Measurements from ENCODE around the gene GNL2.
"Not testable (repeated sequence)": the region's sequence is repeated elsewhere in the genome, so short reads cannot be mapped to it uniquely, and the experiment has no call there.

The GNL2 gene

GRCh38 chr1:37533317-37534093 lies 62.2 kb downstream of the GNL2 start:
- no peaks in the 10 kb centered on the region for H3K9me3 ChIP-seq (ENCODE audit: insufficient read depth, low read length)
- no peaks in the 10 kb centered on the region for H3K27me3 ChIP-seq (ENCODE audit: low read depth, low read length)
- no peaks in the 10 kb centered on the region for H3K4me1 ChIP-seq (ENCODE audit: low read length)
- H4K20me1 ChIP-seq (ENCODE audit: insufficient read depth, low read length) = no peaks in the 10 kb centered on the region
- TF ChIP-seq CTCF (IDR thresholded peaks at IDR 0.05; ENCODE audit: low read depth, low read length) = no peak
- TF ChIP-seq EZH2phosphoT487 (IDR thresholded peaks at IDR 0.05; ENCODE audit: low read depth) = no peak
- H3K27ac ChIP-seq (ENCODE audit: low read length) = no peak overlapping the region
- H3K4me3 ChIP-seq (ENCODE audit: low read length) = no peak overlapping the region
- H3K4me2 ChIP-seq (ENCODE audit: low read length) = no peak overlapping the region
- H3K36me3 ChIP-seq (replicated peaks; ENCODE audit: low read depth, low read length) = peaks cover 13% of the 10 kb centered on the region
- H2AFZ ChIP-seq (ENCODE audit: low read depth, low read length) = no peak overlapping the region
- H3K9ac ChIP-seq (ENCODE audit: low read length) = no peak overlapping the region
- H3K79me2 ChIP-seq (ENCODE audit: low read length) = no peaks in the 10 kb centered on the region

- not testable (repeated sequence) for H3K9me3 ChIP-seq (ENCODE audit: insufficient read depth, low read length); H2AFZ ChIP-seq (ENCODE audit: low read depth, low read length); H3K9ac ChIP-seq (ENCODE audit: low read length); H4K20me1 ChIP-seq (ENCODE audit: insufficient read depth, low read length); H3K27ac ChIP-seq (ENCODE audit: low read length); H3K4me3 ChIP-seq (ENCODE audit: low read length); H3K4me2 ChIP-seq (ENCODE audit: low read length); H3K36me3 ChIP-seq (replicated peaks; ENCODE audit: low read depth, low read length); H3K4me1 ChIP-seq (ENCODE audit: low read length); H3K27me3 ChIP-seq (ENCODE audit: low read depth, low read length); H3K79me2 ChIP-seq (ENCODE audit: low read length)
Observed at GRCh38 chr1:37532418-37533156, 63.1 kb downstream of the GNL2 start.

- not testable (repeated sequence) for H3K9ac ChIP-seq (ENCODE audit: low read length); H3K4me2 ChIP-seq (ENCODE audit: low read length)
Observed at GRCh38 chr1:37529888-37530287, 65.8 kb downstream of the GNL2 start.

GRCh38 chr1:37519613-37520012 lies 76.1 kb downstream of the GNL2 start:
- H3K36me3 ChIP-seq (replicated peaks; ENCODE audit: low read depth, low read length) = no peaks in the 10 kb centered on the region
- no peaks in the 10 kb centered on the region for H3K27me3 ChIP-seq (ENCODE audit: low read depth, low read length)
- H3K9ac ChIP-seq (ENCODE audit: low read length) = no peak overlapping the region
- TF ChIP-seq CTCF (IDR thresholded peaks at IDR 0.05; ENCODE audit: low read depth, low read length) (no peak), EZH2phosphoT487 (IDR thresholded peaks at IDR 0.05; ENCODE audit: low read depth) (no peak)
- no peaks in the 10 kb centered on the region for H3K79me2 ChIP-seq (ENCODE audit: low read length)
- no peaks in the 10 kb centered on the region for H4K20me1 ChIP-seq (ENCODE audit: insufficient read depth, low read length)
- no peak overlapping the region for H3K4me2 ChIP-seq (ENCODE audit: low read length)
- no peaks in the 10 kb centered on the region for H3K9me3 ChIP-seq (ENCODE audit: insufficient read depth, low read length)
- no peak overlapping the region for H2AFZ ChIP-seq (ENCODE audit: low read depth, low read length)
- H3K27ac ChIP-seq (ENCODE audit: low read length) = no peak overlapping the region
- H3K4me3 ChIP-seq (ENCODE audit: low read length) = no peak overlapping the region
- H3K4me1 ChIP-seq (ENCODE audit: low read length) = peaks cover 4% of the 10 kb centered on the region; the same call in 1 of the 2 replicates

More at GRCh38 chr1:37529888-37530287, 65.8 kb downstream of the GNL2 start:
- H3K4me1 ChIP-seq (ENCODE audit: low read length); H2AFZ ChIP-seq (ENCODE audit: low read depth, low read length); H3K9me3 ChIP-seq (ENCODE audit: insufficient read depth, low read length); H3K36me3 ChIP-seq (replicated peaks; ENCODE audit: low read depth, low read length); H4K20me1 ChIP-seq (ENCODE audit: insufficient read depth, low read length); H3K27me3 ChIP-seq (ENCODE audit: low read depth, low read length); H3K4me3 ChIP-seq (ENCODE audit: low read length); H3K79me2 ChIP-seq (ENCODE audit: low read length); H3K27ac ChIP-seq (ENCODE audit: low read length): not testable (repeated sequence)

- not testable (repeated sequence) for H3K79me2 ChIP-seq (ENCODE audit: low read length); H3K9ac ChIP-seq (ENCODE audit: low read length); H3K4me1 ChIP-seq (ENCODE audit: low read length); H4K20me1 ChIP-seq (ENCODE audit: insufficient read depth, low read length); H3K27ac ChIP-seq (ENCODE audit: low read length); H3K27me3 ChIP-seq (ENCODE audit: low read depth, low read length); H3K36me3 ChIP-seq (replicated peaks; ENCODE audit: low read depth, low read length); H3K9me3 ChIP-seq (ENCODE audit: insufficient read depth, low read length); H3K4me3 ChIP-seq (ENCODE audit: low read length); H3K4me2 ChIP-seq (ENCODE audit: low read length); H2AFZ ChIP-seq (ENCODE audit: low read depth, low read length)
Observed at GRCh38 chr1:37518929-37519328, 76.8 kb downstream of the GNL2 start.

GRCh38 chr1:37518241-37518640 lies 77.5 kb downstream of the GNL2 start:
- not testable (repeated sequence) for H3K4me3 ChIP-seq (ENCODE audit: low read length); H3K79me2 ChIP-seq (ENCODE audit: low read length); H4K20me1 ChIP-seq (ENCODE audit: insufficient read depth, low read length); H3K36me3 ChIP-seq (replicated peaks; ENCODE audit: low read depth, low read length); H3K27ac ChIP-seq (ENCODE audit: low read length); H2AFZ ChIP-seq (ENCODE audit: low read depth, low read length); H3K4me2 ChIP-seq (ENCODE audit: low read length); H3K9me3 ChIP-seq (ENCODE audit: insufficient read depth, low read length); H3K9ac ChIP-seq (ENCODE audit: low read length); H3K27me3 ChIP-seq (ENCODE audit: low read depth, low read length); H3K4me1 ChIP-seq (ENCODE audit: low read length)

Data from OCI-LY3 (cell line).